Mononuclear cell (primary cell): ENCODE data around the gene LRRC3B. TPM values are rescaled to one million over a fixed set of nuclear protein-coding genes. Genes with fewer than 3 reads are reported as not detected.

Experiments
- H3K27me3 ChIP-seq: 2 replicates; pipeline ENCODE4 v1.6.0; 2011; ENCODE audit warnings: low read length, control low read depth; ENCODE audit not compliant: insufficient read depth
- H3K4me1 ChIP-seq: 2 replicates; pipeline ENCODE4 v1.5.1; 2011; ENCODE audit warnings: mild to moderate bottlenecking, low read length, control low read depth; ENCODE audit not compliant: insufficient read depth
- H3K4me3 ChIP-seq: 2 replicates; pipeline ENCODE4 v1.5.1; 2011; ENCODE audit warnings: mild to moderate bottlenecking, low read length, moderate library complexity
- H3K9me3 ChIP-seq: 2 replicates; pipeline ENCODE4 v1.5.1; 2011; ENCODE audit warnings: low read depth, mild to moderate bottlenecking, control low read depth, low read length
- total RNA-seq: library from RNA; depleted of rRNA; stranded (reverse); fragments of >200 nt; gene quantifications from one replicate; pipeline ENCODE4 v1.2.3, GENCODE V29; 2012

Gene LRRC3B
- total RNA-seq, 1 donor, result 0.10 TPM

- Histone ChIP-seq H3K27me3 (peaks cover 32% of the 10 kb centered on the region), H3K4me3 (no peak overlapping the region), H3K4me1 (no peaks in the 10 kb centered on the region), H3K9me3 (no peaks in the 10 kb centered on the region)
Measured at GRCh38 chr3:26623419-26624208, 1.0 kb downstream of the LRRC3B start.

DNA sequence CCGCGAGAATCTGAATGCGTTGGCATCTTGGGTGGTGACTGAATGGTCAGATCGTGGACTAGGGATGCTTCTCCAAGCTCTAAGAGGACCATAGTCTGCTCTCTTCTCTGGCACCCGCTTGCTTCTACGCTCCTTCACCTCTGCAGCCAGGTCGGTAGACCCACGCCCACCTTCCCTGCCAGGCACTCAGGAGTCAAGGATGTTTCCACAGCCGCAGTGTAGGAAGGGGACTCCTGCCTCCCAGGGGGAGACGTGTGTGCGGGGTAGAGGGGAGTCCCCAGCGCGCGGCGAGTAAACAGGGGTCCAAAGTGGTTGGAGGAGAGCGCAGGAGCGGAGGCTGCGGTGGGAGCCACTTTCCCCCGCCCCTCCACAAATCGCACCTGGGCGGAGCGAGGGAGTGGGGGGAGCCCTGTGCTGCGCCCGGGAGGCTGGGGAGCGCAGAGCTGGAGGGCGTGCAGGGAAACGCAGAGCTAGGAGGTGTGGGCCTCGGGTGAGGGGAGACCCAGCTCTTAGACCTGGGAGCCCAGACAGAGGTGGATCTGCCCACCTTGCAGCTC lies 1.7 kb downstream of the LRRC3B start:
- Histone ChIP-seq H3K4me1 (no peaks in the 10 kb centered on the region), H3K9me3 (no peaks in the 10 kb centered on the region), H3K27me3 (peaks cover 32% of the 10 kb centered on the region), H3K4me3 (no peak overlapping the region)

DNA sequence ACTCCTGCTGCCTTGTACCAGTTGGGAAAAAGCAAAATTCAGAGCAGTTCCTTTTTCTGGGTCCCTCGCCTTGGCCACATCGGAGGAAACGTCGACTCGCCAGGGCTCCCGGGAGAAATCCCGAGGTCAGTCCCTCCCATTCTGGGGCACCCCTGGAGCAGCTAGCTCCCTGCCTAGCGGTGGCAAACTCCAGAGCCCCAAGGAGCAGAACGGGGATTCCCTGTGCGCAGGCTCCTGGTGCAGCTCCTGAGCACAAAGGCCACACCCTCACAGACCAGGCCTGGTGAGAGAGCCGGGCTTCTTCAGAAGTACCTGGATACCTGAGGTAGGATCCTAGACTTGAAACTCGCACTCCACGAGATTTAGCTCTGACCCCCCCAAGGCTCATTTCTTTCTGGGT lies 2.6 kb downstream of the LRRC3B start:
- Histone ChIP-seq H3K27me3 (peaks cover 32% of the 10 kb centered on the region), H3K4me3 (no peak overlapping the region), H3K9me3 (no peaks in the 10 kb centered on the region), H3K4me1 (no peaks in the 10 kb centered on the region)

- H3K9me3 ChIP-seq, result no peaks in the 10 kb centered on the region
- no peaks in the 10 kb centered on the region for H3K4me1 ChIP-seq
- H3K4me3 ChIP-seq, result no peak overlapping the region
- peaks cover 20% of the 10 kb centered on the region for H3K27me3 ChIP-seq
Measured at GRCh38 chr3:26627080-26627479, 4.5 kb downstream of the LRRC3B start.

DNA sequence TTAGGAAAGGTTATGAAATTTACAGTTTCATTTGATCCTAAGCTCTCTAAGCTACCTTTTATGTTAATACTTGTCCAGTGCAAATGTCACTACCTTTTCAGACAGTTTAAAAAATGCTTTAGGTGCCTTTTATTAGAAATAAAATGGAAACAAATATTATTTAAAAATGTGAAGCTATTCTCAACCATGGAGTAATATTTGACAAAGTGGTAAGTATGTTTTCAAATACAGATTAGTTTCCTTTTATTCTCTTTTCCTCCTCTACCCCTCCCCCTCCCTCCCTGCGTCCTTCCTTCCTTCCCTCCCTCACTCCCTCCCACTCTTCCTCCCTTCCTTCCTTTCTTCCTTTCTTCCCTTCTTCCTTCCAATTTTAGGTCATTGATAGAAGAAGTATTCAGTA lies 6.3 kb downstream of the LRRC3B start:
- Histone ChIP-seq H3K4me3 (no peak overlapping the region), H3K27me3 (peaks cover 9% of the 10 kb centered on the region), H3K9me3 (no peaks in the 10 kb centered on the region), H3K4me1 (no peaks in the 10 kb centered on the region)

- H3K4me1 ChIP-seq, result no peaks in the 10 kb centered on the region
- H3K9me3 ChIP-seq, result no peaks in the 10 kb centered on the region
- H3K27me3 ChIP-seq, result no peaks in the 10 kb centered on the region
- no peak overlapping the region for H3K4me3 ChIP-seq
Measured at GRCh38 chr3:26630669-26631389, 8.3 kb downstream of the LRRC3B start.

DNA sequence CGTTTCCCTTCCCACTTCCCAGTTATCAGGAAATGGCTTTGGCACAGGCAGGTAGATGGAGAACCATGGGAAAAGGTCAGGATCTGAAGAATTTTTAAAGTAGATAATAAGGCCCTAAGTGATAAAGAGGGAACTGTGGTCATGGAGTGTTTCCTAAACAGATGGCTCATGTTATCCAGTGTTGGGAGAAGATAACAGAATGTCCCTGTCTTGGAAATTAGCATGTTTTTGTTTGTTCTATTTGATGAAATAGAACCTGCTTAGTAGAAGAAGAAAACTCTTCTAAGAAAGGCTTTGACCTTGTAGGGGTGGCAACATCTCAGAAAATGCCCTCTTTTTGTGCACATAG lies 8.8 kb downstream of the LRRC3B start:
- no peaks in the 10 kb centered on the region for H3K9me3 ChIP-seq
- H3K27me3 ChIP-seq, result no peaks in the 10 kb centered on the region
- H3K4me3 ChIP-seq, result no peak overlapping the region
- no peaks in the 10 kb centered on the region for H3K4me1 ChIP-seq

- no peaks in the 10 kb centered on the region for H3K27me3 ChIP-seq
- no peak overlapping the region for H3K4me3 ChIP-seq
Measured at GRCh38 chr3:26634601-26635000, 12.0 kb downstream of the LRRC3B start.

GRCh38 chr3:26636096-26636727 lies 13.6 kb downstream of the LRRC3B start:
- H3K9me3 ChIP-seq, result no peaks in the 10 kb centered on the region

More at GRCh38 chr3:26634601-26635000, 12.0 kb downstream of the LRRC3B start:
- H3K4me1 ChIP-seq, result no peaks in the 10 kb centered on the region
- no peaks in the 10 kb centered on the region for H3K9me3 ChIP-seq

DNA sequence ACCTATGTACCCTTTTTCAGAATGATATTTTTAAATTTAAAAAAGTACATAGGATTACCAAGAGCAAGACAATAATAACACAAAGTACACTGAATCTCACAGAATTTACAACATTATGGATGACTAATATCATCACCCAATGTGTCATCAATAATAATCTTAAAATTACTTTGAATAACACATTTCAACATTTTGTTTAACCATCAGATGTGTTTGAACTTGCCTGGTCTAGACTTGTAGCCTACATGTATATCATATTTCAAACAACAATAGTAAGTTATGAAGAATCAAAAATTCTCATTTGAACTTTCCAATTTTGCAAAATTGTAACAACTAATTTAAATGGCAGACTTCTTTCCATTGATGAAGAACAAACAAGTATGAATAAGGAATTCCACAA lies 15.1 kb downstream of the LRRC3B start:
- Histone ChIP-seq H3K27me3 (no peaks in the 10 kb centered on the region), H3K9me3 (no peaks in the 10 kb centered on the region), H3K4me1 (no peaks in the 10 kb centered on the region), H3K4me3 (no peak overlapping the region)

More at GRCh38 chr3:26636096-26636727, 13.6 kb downstream of the LRRC3B start:
- Histone ChIP-seq H3K27me3 (no peaks in the 10 kb centered on the region), H3K4me3 (no peak overlapping the region), H3K4me1 (no peaks in the 10 kb centered on the region)

DNA sequence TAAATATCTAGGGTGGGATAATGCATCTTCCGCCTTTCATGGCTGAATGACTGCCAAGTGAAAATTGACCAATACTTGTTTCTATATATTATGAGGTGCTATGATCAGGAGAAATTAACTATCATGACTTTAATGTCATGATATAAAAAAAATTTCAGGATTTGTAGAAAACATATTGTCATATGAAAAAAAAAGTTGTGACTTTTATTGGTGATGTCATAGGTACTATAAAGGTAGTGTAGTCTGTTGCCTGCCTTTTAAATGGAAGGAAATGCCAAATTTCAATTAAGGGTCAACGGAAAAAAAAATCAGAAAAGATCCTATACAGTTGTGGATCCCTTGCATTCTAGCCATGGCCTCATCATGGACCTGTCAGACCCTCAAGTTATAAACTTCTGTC lies 15.5 kb downstream of the LRRC3B start:
- no peak overlapping the region for H3K4me3 ChIP-seq
- H3K9me3 ChIP-seq, result no peaks in the 10 kb centered on the region

DNA sequence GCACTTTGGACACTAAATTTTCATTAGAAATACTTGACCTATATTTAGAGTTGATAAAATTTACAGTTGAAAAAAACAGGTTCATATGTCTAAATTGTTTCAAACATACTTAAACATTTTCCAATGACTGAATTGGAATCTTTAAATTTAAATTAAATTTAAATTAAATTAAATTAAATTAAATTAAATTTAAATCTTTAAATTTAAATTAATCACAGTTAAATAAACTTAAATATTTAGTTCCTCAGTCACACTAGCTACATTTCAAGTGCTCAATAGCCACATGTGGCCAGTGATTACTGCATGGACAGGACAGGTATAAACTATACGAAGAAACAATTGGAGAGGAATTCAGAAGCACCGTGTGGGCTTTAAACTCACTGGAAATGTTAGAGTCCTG lies 16.8 kb downstream of the LRRC3B start:
- Histone ChIP-seq H3K4me3 (no peak overlapping the region), H3K9me3 (no peaks in the 10 kb centered on the region), H3K27me3 (no peaks in the 10 kb centered on the region), H3K4me1 (no peaks in the 10 kb centered on the region)

More for the DNA sequence above, 15.5 kb downstream of the LRRC3B start:
- no peaks in the 10 kb centered on the region for H3K4me1 ChIP-seq
- H3K27me3 ChIP-seq, result no peaks in the 10 kb centered on the region

GRCh38 chr3:26647078-26647477 lies 24.5 kb downstream of the LRRC3B start:
- Histone ChIP-seq H3K4me1 (no peaks in the 10 kb centered on the region), H3K9me3 (no peaks in the 10 kb centered on the region), H3K27me3 (no peaks in the 10 kb centered on the region), H3K4me3 (no peak overlapping the region)

- Histone ChIP-seq H3K27me3 (no peaks in the 10 kb centered on the region), H3K9me3 (no peaks in the 10 kb centered on the region), H3K4me3 (no peak overlapping the region), H3K4me1 (no peaks in the 10 kb centered on the region)
Measured at GRCh38 chr3:26648461-26648860, 25.9 kb downstream of the LRRC3B start.

DNA sequence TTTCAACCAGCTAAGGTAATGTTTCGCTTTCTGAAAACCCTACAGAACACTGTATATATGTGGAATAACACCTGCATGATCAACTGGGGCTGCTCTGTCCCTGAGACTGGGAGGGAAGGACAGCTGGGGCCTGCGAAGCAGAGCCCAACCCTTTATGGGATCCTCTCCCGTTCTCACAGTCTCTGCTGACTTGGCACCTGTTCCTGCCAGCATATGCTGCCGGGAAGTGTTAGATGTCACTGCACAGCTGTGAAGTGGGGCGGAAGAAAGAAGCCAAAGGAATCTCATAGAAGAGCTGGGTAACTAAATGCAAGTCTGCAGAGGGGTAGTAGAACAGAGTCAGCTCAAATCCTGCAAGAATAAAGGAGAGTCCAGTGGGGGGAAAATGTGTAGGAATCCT lies 29.6 kb downstream of the LRRC3B start:
- no peaks in the 10 kb centered on the region for H3K4me1 ChIP-seq
- H3K4me3 ChIP-seq, result no peak overlapping the region
- H3K27me3 ChIP-seq, result no peaks in the 10 kb centered on the region
- H3K9me3 ChIP-seq, result no peaks in the 10 kb centered on the region
